ENCODE results near the gene TEX54.
A peak's percentile ranks its signal among the peaks of the same experiment; 100 is the strongest.
"Not testable (repeated sequence)": the region's sequence is repeated elsewhere in the genome, so short reads cannot be mapped to it uniquely, and the experiment has no call there.

The TEX54 gene

DNA sequence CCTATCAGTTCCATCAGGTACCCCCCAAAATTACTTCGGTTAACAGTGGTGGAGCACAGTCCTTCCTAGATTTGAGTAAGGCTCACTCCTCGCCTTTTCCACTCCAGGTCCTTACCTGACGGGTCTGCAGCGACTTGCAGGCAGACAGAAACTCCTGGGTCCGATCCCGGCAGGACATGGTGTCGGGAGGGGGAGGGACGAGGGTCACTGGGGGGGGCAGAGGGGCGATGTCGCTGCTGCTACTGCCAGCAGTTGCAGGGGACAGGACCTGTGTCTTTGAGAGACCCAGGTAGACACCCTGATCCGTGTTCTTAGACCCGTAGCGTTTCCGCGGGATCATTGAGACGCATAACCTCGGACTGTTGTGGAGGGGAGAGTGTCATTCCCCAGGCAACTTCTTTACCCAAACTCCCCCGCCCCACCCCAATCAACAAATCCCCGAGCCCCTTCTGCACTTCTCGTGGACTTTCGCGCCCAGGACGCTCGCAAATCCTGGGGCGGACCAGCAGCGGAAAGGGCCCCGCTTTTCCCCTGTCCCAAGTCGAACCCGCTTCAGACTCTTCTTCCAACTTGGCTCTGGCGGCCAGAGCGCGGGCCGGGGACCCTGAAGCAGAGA is 1.6 kb downstream of the TEX54 start:
- no peak for DNase-seq

DNA sequence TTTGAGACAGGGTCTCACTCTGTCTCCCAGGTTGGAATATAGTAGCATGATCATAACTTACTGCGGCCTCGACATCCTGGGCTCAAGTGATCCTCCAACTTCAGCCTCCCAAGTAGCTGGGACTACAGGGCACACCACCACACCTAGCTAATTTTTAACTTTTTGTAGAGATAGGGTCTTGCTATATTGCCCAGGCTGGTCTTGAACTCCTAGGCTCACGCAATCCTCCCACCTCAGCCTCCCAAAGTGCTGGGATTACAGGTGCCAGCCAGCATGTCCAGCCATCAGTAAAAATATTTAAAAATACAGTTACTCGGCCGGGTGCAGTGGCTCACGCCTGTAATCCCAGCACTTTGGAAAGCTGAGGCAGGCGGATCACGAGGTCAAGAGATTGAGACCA is 4.5 kb downstream of the TEX54 start:
- DNase-seq: not testable (repeated sequence)

GRCh38 chr11:62823677-62824076 is 9.0 kb downstream of the TEX54 start:
- DNase-seq: no peak

DNA sequence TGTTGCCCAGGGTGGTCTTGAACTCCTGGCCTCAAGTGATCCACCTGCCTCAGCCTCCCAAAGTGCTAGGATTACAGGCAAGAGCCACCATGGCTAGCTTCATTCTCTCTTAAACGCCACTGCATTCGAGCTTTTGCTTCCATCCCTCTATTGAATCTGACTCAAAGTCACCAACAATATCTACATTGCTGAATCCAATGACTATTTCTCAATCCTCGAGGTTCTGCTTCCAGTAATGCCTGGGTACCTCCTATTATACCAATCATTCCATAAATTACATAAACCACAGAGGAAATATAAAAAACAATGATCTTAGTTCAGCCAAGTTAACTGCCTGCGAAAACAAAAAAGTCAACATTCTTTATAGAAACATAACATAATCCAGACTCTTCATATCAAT is 15.5 kb downstream of the TEX54 start:
- DNase-seq: no peak

DNA sequence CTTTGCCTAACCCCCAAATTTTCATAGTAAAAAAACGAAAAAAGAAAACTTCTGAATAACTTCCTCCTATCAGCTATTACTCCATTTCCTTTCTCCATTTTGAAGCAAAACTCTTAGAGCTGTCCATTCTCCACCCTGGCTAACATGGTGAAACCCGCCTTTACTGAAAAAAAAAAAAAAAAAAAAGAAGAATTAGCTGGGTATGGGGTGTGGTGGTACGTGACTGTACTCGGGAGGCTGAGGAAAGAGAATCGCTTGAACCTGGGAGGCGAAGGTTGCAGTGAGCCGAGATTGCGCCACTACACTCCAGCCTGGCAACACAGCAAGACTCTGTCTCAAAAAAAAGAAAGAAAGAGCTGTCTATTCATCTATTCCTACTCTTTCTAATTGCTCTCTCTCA is 16.1 kb downstream of the TEX54 start:
- no peak for DNase-seq

GRCh38 chr11:62811659-62812058 is 21.0 kb downstream of the TEX54 start:
- no peak for DNase-seq

DNA sequence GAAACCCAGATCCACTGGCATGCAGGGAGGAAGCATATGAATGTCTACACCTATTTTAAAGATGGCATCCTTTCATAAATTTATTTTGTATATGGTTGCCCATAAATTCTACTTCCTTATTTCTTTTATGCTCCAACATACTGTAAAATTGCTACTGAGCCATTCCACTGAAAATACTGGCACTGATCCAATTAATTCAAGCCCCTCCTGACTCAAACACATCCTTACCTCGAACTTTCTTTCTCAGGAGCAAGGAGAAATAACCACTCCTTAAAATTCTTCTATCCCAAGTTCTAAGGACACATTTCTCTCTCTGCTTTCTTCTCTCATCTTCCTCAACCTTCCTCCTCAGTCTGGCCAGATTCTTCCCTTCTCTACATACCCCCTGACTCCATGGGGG is 21.9 kb downstream of the TEX54 start:
- no peak for DNase-seq

- no peak for DNase-seq
These were observed 26.0 kb downstream of the TEX54 start for GRCh38 chr11:62806611-62807121.

GRCh38 chr11:62805961-62806441 is 26.6 kb downstream of the TEX54 start:
- no peak for DNase-seq

DNA sequence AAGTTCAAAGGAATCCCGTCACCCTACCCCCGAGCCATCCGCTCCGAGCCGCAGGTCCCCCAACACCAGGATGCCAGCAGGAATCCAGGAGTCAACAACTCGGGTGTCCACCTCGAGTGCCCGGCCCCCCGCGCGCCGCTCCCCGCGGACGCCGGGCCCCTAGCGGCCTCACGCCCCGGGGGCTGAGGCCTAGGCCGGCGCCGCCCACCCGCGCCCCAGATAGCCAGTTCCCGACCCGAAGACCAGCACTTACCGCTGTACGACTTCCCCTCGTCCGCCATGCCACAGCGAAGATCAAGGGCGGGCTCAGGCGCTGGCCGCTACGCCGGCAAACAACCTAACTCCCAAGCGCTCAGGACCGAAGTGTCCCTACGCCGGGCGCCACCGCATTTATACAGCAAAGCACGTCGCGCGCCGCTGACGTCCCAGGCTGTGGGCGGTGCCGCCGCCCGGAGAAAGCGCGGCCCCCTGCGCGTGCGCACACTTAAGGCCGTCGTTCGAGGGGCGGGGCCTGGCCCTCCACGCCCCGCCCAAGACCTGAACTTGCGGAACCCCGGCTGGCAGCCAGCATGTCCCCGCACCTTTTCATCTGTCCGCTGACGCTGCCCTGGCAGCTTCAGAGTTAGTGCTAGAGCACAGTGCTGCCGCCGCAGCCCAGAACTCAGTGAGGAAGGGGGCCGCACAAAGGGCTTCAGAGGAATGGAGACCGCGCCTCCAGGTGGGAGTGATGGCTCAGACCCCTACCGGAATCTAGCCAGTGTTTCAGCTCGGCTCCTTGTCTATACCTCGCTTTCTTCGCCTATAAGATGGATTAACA is 27.4 kb downstream of the TEX54 start, which contains the start of gene NXF1:
NXF1 (minus strand) TSS at position 365 of the 817 bp plus-strand sequence; CDS start at position 281, 84 bp downstream.
- peak; percentile 46 for DNase-seq

DNA sequence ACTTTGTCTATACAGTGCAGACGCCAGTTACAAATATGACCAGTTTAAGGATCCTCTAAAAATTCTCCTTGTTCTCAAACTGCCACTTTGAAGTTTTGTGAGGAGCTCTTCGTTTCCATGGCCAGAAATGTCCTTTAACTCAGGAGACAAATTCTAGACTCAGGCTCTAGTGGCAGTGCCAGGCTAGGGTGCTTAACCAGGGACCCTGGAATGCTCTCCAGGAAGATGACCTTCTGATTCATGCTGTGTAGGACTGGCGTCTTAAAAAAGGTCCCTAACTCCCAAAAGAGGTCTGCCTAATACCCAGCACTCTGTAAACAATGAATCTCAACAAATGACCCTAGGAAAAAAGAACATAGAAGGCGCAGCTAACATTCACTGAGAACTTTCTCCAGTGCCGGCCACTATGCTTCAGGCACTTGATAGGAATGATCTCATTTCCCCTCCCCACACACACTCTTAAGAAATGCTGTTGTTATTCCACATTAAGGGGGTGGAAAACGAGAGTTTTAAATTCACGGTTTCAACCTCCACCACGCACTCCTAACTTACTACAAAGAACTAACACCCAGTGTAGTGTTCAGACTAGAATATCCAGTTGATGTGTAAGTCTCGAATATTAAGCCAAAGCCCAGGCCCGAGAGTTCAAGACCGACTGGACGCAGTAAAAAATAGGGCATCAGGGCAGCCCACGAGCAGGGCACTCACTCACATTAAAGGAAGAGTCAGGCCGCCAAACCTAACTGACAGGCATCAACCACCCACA is 28.1 kb downstream of the TEX54 start:
- no peak for DNase-seq

- no peak for DNase-seq
These were observed 31.6 kb downstream of the TEX54 start for GRCh38 chr11:62801071-62801470.

DNA sequence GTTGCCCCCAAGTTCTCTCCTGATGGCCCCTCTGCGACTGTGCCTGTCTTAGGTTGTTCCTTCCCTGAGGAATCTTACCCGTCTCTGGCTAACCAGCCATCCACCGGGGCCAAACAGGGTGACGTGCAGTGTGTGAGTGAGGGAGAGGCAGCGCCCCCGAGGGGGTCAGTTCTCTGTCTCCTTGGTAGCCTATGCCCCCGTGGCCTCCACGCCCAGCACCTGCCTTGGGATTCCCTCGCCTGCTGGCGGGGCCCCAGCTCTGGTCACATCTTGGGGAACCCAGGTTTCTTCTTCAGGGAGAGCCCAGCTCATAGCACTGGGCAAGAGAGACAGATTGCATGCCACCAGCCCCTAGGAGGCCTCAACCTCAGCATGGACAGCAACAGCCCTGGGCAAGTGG is 33.2 kb downstream of the TEX54 start:
- no peak for DNase-seq

DNA sequence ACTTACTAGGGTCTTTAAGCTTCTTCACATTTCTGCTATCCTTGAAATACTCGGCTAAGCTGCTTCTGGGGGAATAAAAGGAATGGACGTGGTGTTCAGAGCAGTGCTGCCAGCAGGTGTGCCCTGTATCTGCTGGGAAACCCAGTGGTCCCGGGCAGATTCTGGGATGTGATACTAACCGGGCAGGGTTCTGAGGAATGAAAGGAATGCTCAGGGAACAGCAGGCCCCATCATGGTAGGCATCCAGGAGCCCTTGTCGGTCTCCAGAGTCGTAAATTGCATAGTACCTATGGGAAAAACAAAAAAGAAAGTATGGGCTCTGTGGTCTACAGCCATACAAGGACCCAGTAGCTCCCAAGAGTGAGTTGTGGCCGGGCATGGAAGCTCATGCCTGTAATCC is 36.4 kb downstream of the TEX54 start:
- no peak for DNase-seq

DNA sequence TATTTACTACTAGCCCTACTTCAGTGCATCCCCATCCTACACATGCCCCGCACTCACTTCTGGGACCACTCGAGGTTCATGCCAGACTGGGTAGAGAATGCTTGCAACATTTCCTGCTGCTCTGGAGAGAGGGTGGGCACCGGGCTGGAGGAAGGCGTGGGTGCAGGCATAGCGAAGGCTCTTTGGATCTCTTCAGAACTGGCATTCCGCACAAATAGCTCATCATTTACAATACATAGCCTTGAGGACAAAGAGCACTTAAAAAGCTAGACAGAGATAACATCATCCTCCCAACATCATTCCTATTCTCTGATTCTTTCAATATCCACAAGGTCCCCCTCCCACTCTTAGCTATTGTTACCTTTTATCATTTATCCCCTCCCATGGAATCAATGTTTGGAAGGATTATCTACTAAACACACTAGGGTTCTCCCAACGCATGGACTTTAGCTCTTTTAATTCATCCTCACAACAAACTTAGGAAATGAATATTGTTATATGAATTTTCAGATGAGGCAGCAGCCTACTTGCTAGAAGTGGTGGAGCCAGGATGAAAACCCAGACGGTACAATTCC is 38.4 kb downstream of the TEX54 start:
- no peak for DNase-seq

DNA sequence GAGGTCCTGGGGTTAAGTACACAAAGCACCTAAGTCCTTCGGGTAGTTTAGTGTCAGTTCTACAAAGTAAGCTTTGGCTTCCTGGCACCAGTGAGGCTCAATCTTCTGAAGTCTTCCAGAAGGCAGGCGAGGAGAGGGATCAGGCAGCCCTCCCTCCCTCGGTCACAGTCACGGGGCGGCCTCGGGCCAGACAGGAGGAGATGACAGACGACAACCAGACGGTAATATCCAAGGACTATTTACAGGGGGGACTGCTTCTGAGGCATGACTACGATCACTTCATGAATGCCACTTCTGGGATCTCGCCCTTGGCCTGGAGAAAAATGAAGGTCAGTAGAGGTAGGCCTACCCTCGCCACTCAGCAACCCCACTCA is 40.5 kb downstream of the TEX54 start:
- DNase-seq: no peak

- DNase-seq: no peak
These were observed 41.0 kb downstream of the TEX54 start, which contains the start of gene TMEM223 for GRCh38 chr11:62791501-62792201. Gene TMEM223 (minus strand): TSS chr11:62792006. CDS start chr11:62791994, 12 bp downstream.

DNA sequence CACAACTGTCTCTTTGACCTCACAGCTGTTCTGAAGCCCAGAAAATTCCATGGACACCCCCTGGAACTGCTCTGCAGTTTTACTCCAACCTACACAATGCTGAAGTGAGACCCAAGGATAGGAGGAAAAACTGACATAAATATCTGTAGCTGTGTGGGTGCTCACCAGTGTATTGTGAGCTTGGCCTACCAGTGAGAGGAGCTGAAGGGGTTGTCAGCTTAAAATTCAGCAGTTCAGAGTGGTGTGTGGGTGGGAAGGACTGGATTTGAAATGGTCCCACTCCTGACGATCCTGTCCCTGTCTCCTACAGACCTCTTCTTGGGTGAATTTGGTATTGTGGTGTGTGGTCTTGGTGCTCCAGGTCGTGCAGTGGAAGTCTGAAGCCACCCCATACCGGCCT is 43.1 kb downstream of the TEX54 start:
- no peak for DNase-seq

DNA sequence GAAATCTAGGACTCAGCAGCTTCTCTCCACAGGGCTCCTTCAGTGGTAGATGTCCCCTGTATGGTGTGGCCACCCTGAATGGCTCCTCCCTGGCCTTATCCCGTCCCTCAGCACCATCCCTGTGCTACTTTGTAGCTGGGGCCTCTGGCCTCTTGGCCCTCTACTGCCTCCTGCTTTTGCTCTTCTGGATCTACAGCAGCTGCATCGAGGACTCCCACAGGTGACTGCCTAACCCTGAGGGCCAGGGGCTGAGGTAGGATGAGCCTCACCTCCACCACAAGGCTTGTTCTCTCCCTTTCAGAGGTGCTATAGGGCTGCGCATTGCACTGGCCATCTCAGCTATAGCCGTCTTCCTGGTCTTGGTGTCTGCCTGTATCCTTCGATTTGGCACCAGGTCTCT is 43.6 kb downstream of the TEX54 start:
- no peak for DNase-seq

- peak; percentile 62 for DNase-seq
These were observed 45.5 kb downstream of the TEX54 start, which contains the start of gene TMEM179B for GRCh38 chr11:62787005-62787759. Gene TMEM179B (plus strand): TSS chr11:62787402. CDS start chr11:62787432, 30 bp downstream.

GRCh38 chr11:62786318-62787004 is 46.2 kb downstream of the TEX54 start:
- DNase-seq: no peak

All from NCI-H187 treated with DMSO at 0.1 percent for 48 hours (cell line).